Breast epithelium (tissue), 3 donors: ENCODE measurements around the gene MESP1.

ENCODE experiments used
- CTCF ChIP-seq, 3 donors: fragments of 450-650 bp; IDR thresholded peaks; one replicate each; pipeline ENCODE4 v1.5.1; 2016 to 2017; ENCODE audit warnings: antibody characterized with exemption in 3 of 3, mild to moderate bottlenecking in 3 of 3, moderate library complexity in 3 of 3
- POLR2A ChIP-seq: fragments of 450-650 bp; IDR thresholded peaks from one replicate; pipeline ENCODE4 v1.6.1; 2016; ENCODE audit warnings: antibody characterized with exemption, mild to moderate bottlenecking, moderate library complexity
- POLR2AphosphoS5 ChIP-seq, 3 donors: sonication (generic); formaldehyde crosslinking; IDR thresholded peaks; one replicate each; pipeline ENCODE4 v1.6.1; 2017; ENCODE audit warnings: antibody characterized with exemption in 3 of 3

- TF ChIP-seq CTCF (IDR thresholded peaks at IDR 0.05): no peak
- no peak for TF ChIP-seq POLR2A
- TF ChIP-seq POLR2AphosphoS5 (IDR thresholded peaks at IDR 0.05): no peak
These were observed 27.8 kb upstream of the MESP1 start for GRCh38 chr15:89778861-89779260.
